ENCODE data around the gene STKLD1.

DNA sequence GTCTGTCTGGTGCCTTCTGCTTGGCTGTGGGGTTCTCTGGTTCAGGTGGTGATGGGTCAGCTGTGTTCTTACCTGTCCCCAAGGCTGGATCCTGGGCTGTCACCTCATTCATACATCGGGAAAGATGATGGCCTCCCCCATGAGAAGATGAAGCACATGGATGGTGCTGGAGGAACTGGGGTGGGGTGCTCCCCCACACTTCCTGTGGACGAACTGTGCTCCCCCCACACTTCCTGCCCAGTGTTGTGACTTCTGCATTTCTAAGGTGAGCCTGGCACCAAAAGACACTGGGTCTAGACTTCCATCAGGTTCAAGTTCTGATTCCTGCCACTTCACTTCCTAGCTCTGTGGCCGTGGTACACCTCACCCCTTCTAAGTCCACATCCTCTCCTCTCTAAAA lies 35.9 kb upstream of the STKLD1 start:
- TF ChIP-seq ZBTB8A (tag by site-specific recombination; IDR thresholded peaks at IDR 0.05) = no peak
- no peak for TF ChIP-seq MEIS1 (CRISPR knock-in tag; IDR thresholded peaks at IDR 0.05; ENCODE audit: borderline replicate concordance)
- TF ChIP-seq ZNF791 (tag by site-specific recombination; IDR thresholded peaks at IDR 0.05) = no peak
- no peak for TF ChIP-seq CTCF (tag by site-specific recombination; IDR thresholded peaks at IDR 0.05)
- TF ChIP-seq, protein P1, sequence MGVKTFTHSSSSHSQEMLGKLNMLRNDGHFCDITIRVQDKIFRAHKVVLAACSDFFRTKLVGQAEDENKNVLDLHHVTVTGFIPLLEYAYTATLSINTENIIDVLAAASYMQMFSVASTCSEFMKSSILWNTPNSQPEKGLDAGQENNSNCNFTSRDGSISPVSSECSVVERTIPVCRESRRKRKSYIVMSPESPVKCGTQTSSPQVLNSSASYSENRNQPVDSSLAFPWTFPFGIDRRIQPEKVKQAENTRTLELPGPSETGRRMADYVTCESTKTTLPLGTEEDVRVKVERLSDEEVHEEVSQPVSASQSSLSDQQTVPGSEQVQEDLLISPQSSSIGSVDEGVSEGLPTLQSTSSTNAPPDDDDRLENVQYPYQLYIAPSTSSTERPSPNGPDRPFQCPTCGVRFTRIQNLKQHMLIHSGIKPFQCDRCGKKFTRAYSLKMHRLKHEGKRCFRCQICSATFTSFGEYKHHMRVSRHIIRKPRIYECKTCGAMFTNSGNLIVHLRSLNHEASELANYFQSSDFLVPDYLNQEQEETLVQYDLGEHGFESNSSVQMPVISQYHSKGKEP (tag by site-specific recombination; IDR thresholded peaks at IDR 0.05) = no peak
- TF ChIP-seq PATZ1 (tag by site-specific recombination; IDR thresholded peaks at IDR 0.05) = no peak
- TF ChIP-seq ZNF114 (tag by site-specific recombination; IDR thresholded peaks at IDR 0.05) = no peak
- TF ChIP-seq HOXC10 (CRISPR knock-in tag; IDR thresholded peaks at IDR 0.05) = no peak
- TF ChIP-seq PBX3 (CRISPR knock-in tag; IDR thresholded peaks at IDR 0.05) = no peak
